Mucosa of descending colon (tissue), 3 donors: ENCODE data around the gene CFAP45. TPM values are rescaled to one million over a fixed set of nuclear protein-coding genes. Genes with fewer than 3 reads are reported as not detected.

Experiments
- ATAC-seq: fragments of 200-7000 bp; cut with Tn5 transposase; one replicate; pipeline ENCODE4 v1.9.1; 2020; ENCODE audit warnings: mild to moderate bottlenecking, moderate library complexity
- DNase-seq, 3 donors: peaks; one replicate each; pipeline ENCODE4 v3.0.0-alpha.2; 2020
- H3K36me3 ChIP-seq: fragments of 200-600 bp; one replicate; pipeline ENCODE4 v1.8.0; 2021; ENCODE audit warnings: low read depth, mild to moderate bottlenecking
- H3K4me1 ChIP-seq: fragments of 200-600 bp; one replicate; pipeline ENCODE4 v1.8.0; 2021; ENCODE audit warnings: low read depth, mild to moderate bottlenecking
- H3K4me3 ChIP-seq: fragments of 200-600 bp; one replicate; pipeline ENCODE4 v1.8.0; 2021; ENCODE audit warnings: mild to moderate bottlenecking
- H3K9me3 ChIP-seq: fragments of 200-600 bp; one replicate; pipeline ENCODE4 v1.8.0; 2021; ENCODE audit warnings: mild to moderate bottlenecking
- CTCF ChIP-seq: fragments of 200-600 bp; IDR thresholded peaks from one replicate; pipeline ENCODE4 v1.8.0; 2022; ENCODE audit warnings: antibody characterized with exemption, mild to moderate bottlenecking
- intact Hi-C, 2 donors: fragments of 100-400 bp; cut with DNase I in 1 of 2; cut with micrococcal nuclease in 1 of 2; formaldehyde crosslinking; loops; one replicate each; pipeline versions ENCODE4 v1.11.0 to v1.11.1; 2022; cut with DNase I, micrococcal nuclease
- total RNA-seq, 3 donors: library from RNA; stranded (reverse); fragmentation: NEBNext Ultra II Directional in 2 of 3; extraction: Animal tissue kit (Norgen Biotek cat#: 25700) in 2 of 3; gene quantifications; one replicate each; pipeline versions ENCODE4 v1.2.1 to v1.2.4, GENCODE V29; 2021 to 2023
- donor health status: DM: no; HTN: no; CAD: no; lungs with moderate emphysema.
- donor health status: DM: no; HTN: no; CAD: no.
- donor health status: DM: no; HTN: yes; CAD: no.

Gene CFAP45
- total RNA-seq, 3 donors from 2014 or later: 0.36 to 0.57 TPM; not detected in 1

GRCh38 chr1:159831412-159832141 lies 68.4 kb downstream of the CFAP45 start:
- ATAC-seq (no peak), DNase-seq (no peak)
- no peak for TF ChIP-seq CTCF
- Histone ChIP-seq H3K36me3 (no peaks in the 10 kb centered on the region), H3K4me3 (no peak overlapping the region), H3K9me3 (no peaks in the 10 kb centered on the region), H3K4me1 (no peaks in the 10 kb centered on the region)
- intact Hi-C loops: no loop called here

GRCh38 chr1:159830722-159831121 lies 69.2 kb downstream of the CFAP45 start:
- TF ChIP-seq CTCF: no peak
- H3K4me3 ChIP-seq: no peak overlapping the region
- no peak for ATAC-seq
- H3K9me3 ChIP-seq: no peaks in the 10 kb centered on the region
- no peak for DNase-seq
- intact Hi-C loops: no loop called here
- no peaks in the 10 kb centered on the region for H3K4me1 ChIP-seq
- H3K36me3 ChIP-seq: no peaks in the 10 kb centered on the region

GRCh38 chr1:159829822-159830465 lies 70.0 kb downstream of the CFAP45 start:
- Histone ChIP-seq H3K4me3 (no peak overlapping the region), H3K9me3 (no peaks in the 10 kb centered on the region), H3K4me1 (no peaks in the 10 kb centered on the region), H3K36me3 (no peaks in the 10 kb centered on the region)
- ATAC-seq (no peak), DNase-seq (no peak)
- no peak for TF ChIP-seq CTCF
- intact Hi-C loops: no loop called here

- H3K9me3 ChIP-seq: no peaks in the 10 kb centered on the region
- peak; percentile 74 for ATAC-seq
- H3K4me1 ChIP-seq: no peaks in the 10 kb centered on the region
- peak in 2 of 3 donors; percentile 59 to 72 for DNase-seq
- H3K36me3 ChIP-seq: no peaks in the 10 kb centered on the region
- TF ChIP-seq CTCF: peak; percentile 19
- intact Hi-C loops: no loop called here
- no peak overlapping the region for H3K4me3 ChIP-seq
Observed at GRCh38 chr1:159829273-159829634, 70.7 kb downstream of the CFAP45 start.

GRCh38 chr1:159828581-159829272 lies 71.2 kb downstream of the CFAP45 start:
- Histone ChIP-seq H3K4me3 (no peak overlapping the region), H3K36me3 (no peaks in the 10 kb centered on the region), H3K4me1 (no peaks in the 10 kb centered on the region), H3K9me3 (no peaks in the 10 kb centered on the region)
- TF ChIP-seq CTCF: no peak
- DNase-seq (no peak), ATAC-seq (no peak)
- intact Hi-C loops: no loop called here
